Breast epithelium (tissue), 4 donors: ENCODE results near the gene BCL2L13. TPM values are rescaled to one million over a fixed set of nuclear protein-coding genes. Genes with fewer than 3 reads are reported as not detected.

ENCODE experiments used
- DNase-seq, 2 donors: peaks; one replicate each; pipeline ENCODE4 v3.0.0-alpha.2; 2019; ENCODE audit warnings: low spot score in 2 of 2
- H3K27ac ChIP-seq, 2 donors: fragments of 200-600 bp; sonication (generic) in 1 of 2; one replicate each; pipeline ENCODE4 v1.5.1; 2016 to 2019; ENCODE audit warnings: mild to moderate bottlenecking in 1 of 2
- H3K27me3 ChIP-seq, 2 donors: fragments of 200-600 bp; sonication (generic) in 1 of 2; one replicate each; pipeline versions ENCODE4 v1.5.1 to v1.6.0; 2017 to 2019; ENCODE audit warnings: control low read depth in 1 of 2, mild to moderate bottlenecking in 1 of 2
- H3K36me3 ChIP-seq: fragments of 200-600 bp; one replicate; pipeline ENCODE4 v1.5.1; 2019
- H3K4me1 ChIP-seq, 2 donors: fragments of 200-600 bp; sonication (generic); one replicate each; pipeline ENCODE4 v1.5.1; 2016 to 2019; ENCODE audit warnings: control low read depth in 1 of 2
- H3K4me3 ChIP-seq, 3 donors: fragments of 200-600 bp; sonication (generic); 1 replicate in 2 of 3; 2 replicates in 1 of 3; pipeline ENCODE4 v1.5.1; 2016 to 2019; ENCODE audit warnings: mild to moderate bottlenecking in 3 of 3, moderate library complexity in 2 of 3
- H3K9me3 ChIP-seq, 2 donors: fragments of 200-600 bp; sonication (generic) in 1 of 2; one replicate each; pipeline ENCODE4 v1.5.1; 2016 to 2019; ENCODE audit warnings: control low read depth in 1 of 2
- CTCF ChIP-seq, 3 donors: fragments of 450-650 bp; IDR thresholded peaks; one replicate each; pipeline ENCODE4 v1.5.1; 2016 to 2017; ENCODE audit warnings: antibody characterized with exemption in 3 of 3, mild to moderate bottlenecking in 3 of 3, moderate library complexity in 3 of 3
- POLR2A ChIP-seq: fragments of 450-650 bp; IDR thresholded peaks from one replicate; pipeline ENCODE4 v1.6.1; 2016; ENCODE audit warnings: antibody characterized with exemption, mild to moderate bottlenecking, moderate library complexity
- POLR2AphosphoS5 ChIP-seq, 3 donors: sonication (generic); formaldehyde crosslinking; IDR thresholded peaks; one replicate each; pipeline ENCODE4 v1.6.1; 2017; ENCODE audit warnings: antibody characterized with exemption in 3 of 3
- intact Hi-C: fragments of 100-400 bp; cut with DNase I; formaldehyde crosslinking; loops from one replicate; pipeline ENCODE4 v1.15.1; 2023; ENCODE audit warnings: low total_unique reads
- total RNA-seq, 3 donors: library from RNA; depleted of rRNA; stranded (reverse); fragments of >200 nt; gene quantifications; one replicate each; pipeline ENCODE4 v1.1.0, GENCODE V29; 2016

Gene BCL2L13
- total RNA-seq, 3 donors from 2014 or later = 46.9 to 140 (median 61.6) TPM

DNA sequence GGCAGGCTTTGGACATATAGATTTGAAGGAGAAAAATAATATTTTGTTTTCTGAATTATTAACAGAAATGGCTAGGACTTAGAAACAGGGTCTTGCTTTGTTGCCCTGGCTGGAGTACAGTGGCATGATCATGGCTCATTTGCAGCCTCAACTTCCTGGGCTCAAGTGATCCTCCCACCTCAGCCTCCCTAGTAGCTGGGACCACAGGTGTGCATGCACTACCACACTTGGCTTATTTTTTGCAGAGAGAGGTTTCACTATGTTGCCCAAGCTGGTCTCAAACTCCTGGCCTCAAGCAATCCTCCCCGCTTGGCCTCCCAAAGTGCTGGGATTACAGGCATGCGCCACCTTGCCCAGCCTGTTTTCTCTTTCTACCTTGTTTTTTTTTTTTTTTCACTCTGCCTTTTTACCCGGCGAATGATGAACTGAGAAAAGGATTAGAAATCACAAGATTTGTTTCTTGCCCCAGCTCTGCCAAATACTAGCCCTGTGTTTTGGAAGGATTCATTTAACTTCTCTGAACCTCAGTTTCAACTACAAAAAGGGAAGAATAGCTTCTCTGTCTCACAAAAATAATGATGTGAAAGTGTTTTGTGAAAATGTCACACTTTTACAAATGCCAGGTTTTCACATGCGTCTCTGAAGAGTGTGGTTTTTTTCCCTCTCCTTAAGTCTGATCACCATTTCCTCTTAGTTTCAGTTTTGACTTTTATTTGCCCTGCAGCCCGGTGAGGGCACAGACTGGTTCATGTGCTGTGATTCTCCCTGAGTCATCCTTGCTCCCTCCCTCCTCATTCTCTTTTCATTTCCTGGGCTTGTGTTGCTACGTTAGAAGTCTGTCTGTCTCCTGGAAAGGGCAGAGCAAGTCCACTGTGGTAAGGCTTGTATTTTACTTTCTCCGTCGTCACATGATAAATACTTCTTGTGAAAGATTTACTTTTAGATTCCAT lies 67.7 kb downstream of the BCL2L13 start:
- TF ChIP-seq CTCF (IDR thresholded peaks at IDR 0.05) (no peak), POLR2A (no peak), POLR2AphosphoS5 (IDR thresholded peaks at IDR 0.05) (peak in 1 of 3 donors; percentile 70)
- Histone ChIP-seq H3K9me3 (no peaks in the 10 kb centered on the region), H3K4me3 (peak overlapping the region; percentile 34 to 43 (median 35)), H3K36me3 (no peaks in the 10 kb centered on the region), H3K27me3 (no peaks in the 10 kb centered on the region), H3K27ac (peak overlapping the region; percentile 71 to 75), H3K4me1 (no peaks in the 10 kb centered on the region)
- peak in 1 of 2 donors; percentile 61 for DNase-seq
- intact Hi-C loops = no loop called here

DNA sequence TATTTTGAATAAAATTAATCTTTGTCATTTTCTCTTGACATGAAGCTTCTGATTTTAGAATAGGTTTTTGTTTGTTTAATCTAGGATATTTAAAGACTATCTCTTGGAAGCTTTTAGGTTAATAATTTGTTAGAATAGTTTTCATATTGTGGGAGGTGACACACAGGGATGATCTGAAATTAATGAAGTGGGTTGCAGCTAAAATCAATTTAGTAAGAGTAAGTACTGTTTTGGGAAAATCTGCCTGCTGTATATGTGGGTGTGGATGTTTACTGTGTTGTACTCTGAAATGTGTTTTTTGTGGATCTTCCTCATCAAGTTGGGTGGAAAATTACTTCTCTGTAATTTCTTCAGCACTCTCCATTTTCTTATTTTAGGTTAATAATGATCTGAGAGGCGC lies 68.4 kb downstream of the BCL2L13 start:
- Histone ChIP-seq H3K4me3 (peak overlapping the region; percentile 34 to 43 (median 35)), H3K27me3 (no peaks in the 10 kb centered on the region), H3K36me3 (no peaks in the 10 kb centered on the region), H3K27ac (peak overlapping the region; percentile 71 to 75), H3K4me1 (no peaks in the 10 kb centered on the region), H3K9me3 (no peaks in the 10 kb centered on the region)
- intact Hi-C loops = no loop called here
- TF ChIP-seq POLR2A (no peak), CTCF (IDR thresholded peaks at IDR 0.05) (no peak), POLR2AphosphoS5 (IDR thresholded peaks at IDR 0.05) (no peak)
- no peak for DNase-seq

DNA sequence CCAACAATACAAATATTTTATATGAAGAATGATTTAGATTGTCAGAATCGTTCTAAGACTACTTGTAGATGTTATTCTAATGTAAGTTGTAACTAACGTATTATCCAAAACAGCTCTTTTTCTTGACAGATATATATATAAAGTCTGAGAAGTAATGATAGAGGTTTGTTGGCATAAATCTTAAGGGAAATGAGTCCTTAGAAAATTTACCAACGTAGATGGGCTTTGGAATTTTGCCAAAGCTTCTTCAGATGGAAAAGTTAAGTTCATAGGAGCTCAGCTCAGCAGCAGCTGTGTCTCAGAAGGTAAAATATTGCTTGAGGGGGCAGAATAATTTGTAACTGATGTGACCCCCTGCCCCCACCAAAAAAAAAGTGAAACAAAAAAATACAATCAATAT lies 69.0 kb downstream of the BCL2L13 start:
- no peaks in the 10 kb centered on the region for H3K9me3 ChIP-seq
- H3K27me3 ChIP-seq = no peaks in the 10 kb centered on the region
- H3K4me1 ChIP-seq = no peaks in the 10 kb centered on the region
- DNase-seq = no peak
- no peaks in the 10 kb centered on the region for H3K36me3 ChIP-seq
- intact Hi-C loops = no loop called here
- TF ChIP-seq POLR2A = no peak
- TF ChIP-seq CTCF (IDR thresholded peaks at IDR 0.05) = no peak
- no peak for TF ChIP-seq POLR2AphosphoS5 (IDR thresholded peaks at IDR 0.05)
- H3K4me3 ChIP-seq = peak overlapping the region in 2 of 3 donors; percentile 35 to 43
- H3K27ac ChIP-seq = peak overlapping the region; percentile 71 to 75

DNA sequence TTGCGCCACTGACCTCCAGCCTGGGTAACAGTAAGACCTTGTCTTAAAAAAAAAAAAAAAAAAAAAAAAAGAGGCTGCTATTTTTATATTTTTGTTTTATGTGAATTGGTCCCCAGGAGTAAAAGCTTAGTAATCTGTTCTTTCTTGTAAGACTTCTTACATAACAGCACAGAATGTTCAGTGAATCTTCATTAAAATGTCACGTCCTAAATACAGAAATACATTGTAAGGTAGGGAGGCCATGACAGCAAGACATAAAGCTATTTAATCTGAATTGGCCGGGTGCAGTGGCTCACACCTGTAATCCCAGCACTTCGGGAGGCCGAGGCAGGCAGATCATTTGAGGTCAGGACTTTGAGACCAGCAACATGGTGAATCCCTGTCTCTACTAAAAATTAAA lies 71.5 kb downstream of the BCL2L13 start:
- Histone ChIP-seq H3K27ac (no peak overlapping the region), H3K9me3 (no peaks in the 10 kb centered on the region), H3K4me3 (no peak overlapping the region), H3K4me1 (no peaks in the 10 kb centered on the region), H3K36me3 (no peaks in the 10 kb centered on the region), H3K27me3 (no peaks in the 10 kb centered on the region)
- DNase-seq = no peak
- no peak for TF ChIP-seq CTCF (IDR thresholded peaks at IDR 0.05)
- TF ChIP-seq POLR2A = no peak
- no peak for TF ChIP-seq POLR2AphosphoS5 (IDR thresholded peaks at IDR 0.05)
- intact Hi-C loops = no loop called here

DNA sequence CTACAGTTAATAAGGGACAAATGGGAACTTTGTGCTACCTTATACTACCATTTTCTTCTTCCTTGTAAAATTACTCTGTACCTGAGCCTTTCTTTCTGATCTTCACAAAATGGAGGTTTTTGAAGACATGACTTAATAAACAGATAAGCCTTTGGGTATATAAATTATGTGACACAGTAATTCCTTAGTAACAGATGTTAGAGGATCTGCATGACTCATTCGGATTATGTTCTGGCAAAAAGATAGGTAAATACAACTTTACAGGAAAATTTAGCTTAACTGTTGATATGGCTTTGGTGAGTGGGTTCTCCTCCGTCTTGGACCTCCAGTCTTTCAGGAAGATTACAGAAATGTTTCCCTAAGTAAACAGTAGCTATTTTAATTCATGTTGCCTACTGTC lies 73.9 kb downstream of the BCL2L13 start:
- TF ChIP-seq CTCF (IDR thresholded peaks at IDR 0.05) (no peak), POLR2A (no peak), POLR2AphosphoS5 (IDR thresholded peaks at IDR 0.05) (no peak)
- DNase-seq = no peak
- no peak overlapping the region for H3K27ac ChIP-seq
- no peaks in the 10 kb centered on the region for H3K27me3 ChIP-seq
- no peaks in the 10 kb centered on the region for H3K36me3 ChIP-seq
- no peaks in the 10 kb centered on the region for H3K9me3 ChIP-seq
- no peaks in the 10 kb centered on the region for H3K4me1 ChIP-seq
- intact Hi-C loops = no loop called here
- H3K4me3 ChIP-seq = no peak overlapping the region
